Central memory CD4-positive, alpha-beta T cell (primary cell): ENCODE measurements around the gene GNGT2.
"Not testable (repeated sequence)": the region's sequence is repeated elsewhere in the genome, so short reads cannot be mapped to it uniquely, and the experiment has no call there.

Source experiments
- DNase-seq: peaks from one replicate; pipeline ENCODE4 v3.0.0; 2022

Gene GNGT2

DNA sequence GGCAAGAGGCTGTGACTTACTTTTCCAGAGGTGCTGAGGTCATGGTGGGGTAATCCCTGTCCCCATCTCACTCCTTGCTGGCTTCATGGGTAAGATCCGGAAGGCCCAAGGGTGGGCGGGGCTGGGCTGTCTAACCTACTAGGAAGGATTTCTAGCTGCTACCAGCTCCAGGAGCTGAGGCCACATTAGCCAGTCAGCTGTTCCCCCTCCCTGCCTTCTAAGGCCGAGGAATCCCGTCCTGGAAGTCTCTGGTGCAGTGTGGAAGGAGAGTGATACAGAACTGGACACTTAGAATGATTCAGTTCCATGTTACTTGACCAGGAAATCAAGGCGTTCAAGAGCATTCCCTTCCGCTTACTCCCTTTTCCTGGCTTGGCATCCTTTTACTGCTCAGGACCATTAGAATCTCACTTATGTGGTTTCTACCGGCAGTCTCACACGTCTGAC, 8.9 kb downstream of the GNGT2 start:
- no peak for DNase-seq

DNA sequence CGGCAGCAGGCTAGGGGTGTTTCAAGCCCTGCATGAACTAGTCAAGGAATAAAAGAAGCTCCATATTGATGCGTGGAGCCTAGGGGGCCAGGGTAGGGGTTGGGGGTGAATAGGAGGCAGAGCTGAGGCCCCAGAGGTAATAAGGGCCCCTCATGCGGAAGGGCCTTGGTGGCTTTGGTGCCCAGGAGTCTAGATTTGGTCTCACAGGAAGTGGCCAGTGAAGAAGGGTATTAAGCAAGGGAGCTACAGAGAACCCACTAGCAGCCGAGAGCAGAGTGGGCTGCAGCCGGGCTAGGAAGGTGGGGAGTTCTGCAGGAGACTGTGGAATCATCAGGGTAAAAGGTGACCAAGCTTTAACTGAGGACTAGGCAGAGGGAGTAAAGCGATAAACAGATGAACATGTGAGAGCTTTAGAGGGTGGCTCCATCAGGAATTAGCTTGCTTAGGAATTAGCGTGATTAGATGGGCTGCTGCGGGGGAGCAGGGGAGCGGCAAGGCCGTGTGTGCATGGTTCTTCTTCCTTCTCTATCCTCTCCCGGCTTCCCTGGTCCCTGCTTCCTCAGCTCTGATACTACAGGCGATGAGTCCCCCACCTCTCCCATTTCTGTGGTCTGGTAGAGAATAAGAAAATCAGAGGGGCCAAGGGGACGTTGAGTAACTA, 9.8 kb downstream of the GNGT2 start:
- no peak for DNase-seq

- DNase-seq, result no peak
These were observed 12.2 kb downstream of the GNGT2 start for GRCh38 chr17:49198211-49198610.

DNA sequence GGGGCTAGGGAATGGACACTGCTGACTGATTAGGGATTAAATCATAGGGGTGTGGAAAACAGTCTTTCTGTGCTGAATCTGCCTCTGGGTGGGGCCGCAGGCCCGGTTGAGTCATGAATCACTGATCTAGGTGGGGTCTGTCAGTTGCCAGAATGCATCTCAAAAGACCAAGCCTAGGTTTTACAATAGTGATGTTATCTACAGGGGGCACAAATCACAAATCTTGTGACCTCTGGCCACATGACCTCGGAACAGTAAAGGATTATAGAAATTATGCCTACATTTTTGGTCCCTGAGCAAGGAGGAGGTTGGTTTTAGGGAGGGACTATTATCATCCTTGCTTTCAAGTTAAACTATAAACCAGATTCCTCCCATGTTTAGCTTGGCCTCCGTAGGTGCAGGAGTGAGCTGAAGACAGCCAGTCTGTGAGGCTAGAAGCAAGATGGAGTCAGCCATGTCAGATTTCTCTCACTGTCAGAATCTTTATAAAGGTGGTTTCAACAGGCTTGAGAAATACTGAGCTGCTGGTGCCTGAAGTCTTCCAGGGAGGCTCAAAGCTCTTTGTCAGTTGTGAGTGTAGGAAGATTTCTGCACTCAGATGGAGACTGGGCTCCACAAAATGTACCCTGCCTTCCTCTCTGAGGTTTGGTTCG, 12.9 kb downstream of the GNGT2 start:
- no peak for DNase-seq

GRCh38 chr17:49196520-49196919, 13.9 kb downstream of the GNGT2 start:
- no peak for DNase-seq

DNA sequence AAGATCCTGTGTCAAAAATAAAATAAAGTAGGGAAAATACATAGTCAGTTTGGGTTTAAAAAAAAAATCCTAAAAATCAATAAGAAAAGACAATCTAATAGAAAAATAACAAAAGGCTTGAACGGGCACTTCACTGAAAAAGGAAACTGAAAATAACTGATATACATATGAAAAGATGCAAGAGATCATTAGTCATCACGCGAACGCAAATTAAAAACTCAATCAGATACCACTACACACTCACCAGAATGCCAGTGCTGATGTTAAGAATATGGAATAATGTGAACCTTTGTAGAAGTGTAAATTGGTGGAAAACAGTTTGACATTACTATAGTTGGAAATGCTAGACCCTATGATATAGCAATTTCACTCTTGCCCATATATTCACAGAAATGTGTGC, 14.6 kb downstream of the GNGT2 start:
- no peak for DNase-seq

DNA sequence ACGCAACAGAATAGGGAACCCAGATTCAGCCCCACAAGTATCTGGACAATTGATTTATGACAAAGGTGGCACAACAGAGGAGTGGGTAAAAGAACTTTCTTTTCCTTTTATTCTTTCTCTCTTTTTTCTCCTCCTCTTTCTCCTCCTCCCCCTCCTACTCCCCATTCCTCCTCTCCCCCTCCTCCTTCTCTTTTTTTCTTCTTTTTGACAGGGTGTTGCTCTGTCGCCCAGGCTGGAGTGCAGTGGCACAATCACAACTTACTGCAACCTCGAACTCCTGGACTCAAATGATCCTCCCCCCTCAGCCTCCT, 16.1 kb downstream of the GNGT2 start:
- no peak for DNase-seq

DNA sequence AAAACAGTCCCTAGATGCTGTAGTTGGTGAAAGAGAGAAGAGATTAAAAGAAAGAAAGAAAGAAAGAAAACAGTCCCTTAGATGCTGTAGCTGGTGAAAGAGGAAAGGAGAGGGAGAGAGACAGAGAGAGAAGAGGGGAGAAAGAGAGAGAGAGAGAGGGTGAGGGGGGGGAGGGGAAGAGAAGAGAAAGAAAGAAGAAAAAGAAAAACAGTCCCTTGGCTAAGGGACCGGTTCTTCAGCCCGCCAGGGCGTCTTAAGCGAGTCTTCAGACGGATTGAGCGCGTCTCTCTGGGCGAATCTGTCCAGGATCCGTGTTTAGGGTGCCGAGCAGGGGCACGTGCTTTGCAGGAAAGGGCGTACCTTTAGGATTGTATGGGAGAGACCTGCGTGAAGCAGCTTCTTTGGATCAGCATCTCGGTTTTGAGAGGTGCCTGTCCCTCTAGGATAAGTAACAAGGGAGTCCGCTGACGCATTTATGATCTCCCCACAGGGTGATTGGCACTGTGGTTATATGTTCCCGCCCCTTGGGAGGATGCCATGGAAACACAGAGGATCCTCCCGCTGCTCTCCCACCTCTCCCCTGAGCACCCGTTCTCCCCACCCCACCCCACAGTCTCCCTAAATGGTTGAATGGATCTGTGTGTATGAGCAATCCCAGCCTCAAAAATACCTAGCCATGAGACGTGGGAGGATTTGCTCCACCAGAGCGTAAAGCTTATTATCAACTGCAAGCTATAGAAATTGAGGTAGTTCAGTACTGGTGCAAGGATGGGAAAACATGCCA, 16.7 kb downstream of the GNGT2 start:
- DNase-seq, result peak; percentile 16

- DNase-seq, result peak; percentile 90
These were observed 18.2 kb downstream of the GNGT2 start for GRCh38 chr17:49191917-49192741.

DNA sequence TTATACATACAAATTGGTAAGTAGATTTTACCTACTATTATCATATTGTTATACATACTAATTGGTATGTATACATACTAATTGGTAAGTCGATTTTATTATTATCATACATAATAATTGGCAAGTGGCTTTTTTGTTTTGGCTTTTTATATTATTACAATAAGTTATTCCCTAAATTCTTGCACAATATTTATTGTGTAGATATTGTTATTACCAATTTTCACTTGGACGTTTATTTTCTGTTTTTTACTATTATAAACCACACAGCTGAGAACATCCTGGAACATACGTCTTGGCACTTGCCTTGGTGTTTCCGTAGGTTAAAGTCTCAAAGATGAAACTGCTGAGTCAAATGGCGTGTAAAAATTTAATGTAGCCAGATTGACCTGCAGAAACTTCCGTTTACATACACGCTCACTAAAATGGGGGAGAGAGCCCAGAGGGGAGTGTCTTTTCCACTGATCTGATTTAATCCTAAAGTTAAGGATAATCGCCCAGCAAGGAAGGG, 18.9 kb downstream of the GNGT2 start:
- no peak for DNase-seq

GRCh38 chr17:49190932-49191331, 19.4 kb downstream of the GNGT2 start:
- no peak for DNase-seq

GRCh38 chr17:49187301-49187700, 23.1 kb downstream of the GNGT2 start:
- no peak for DNase-seq

- DNase-seq, result not testable (repeated sequence)
These were observed 25.0 kb downstream of the GNGT2 start for GRCh38 chr17:49185381-49185780.

- DNase-seq, result not testable (repeated sequence)
These were observed 25.9 kb downstream of the GNGT2 start for GRCh38 chr17:49184522-49184921.

GRCh38 chr17:49183801-49184200, 26.6 kb downstream of the GNGT2 start:
- no peak for DNase-seq

GRCh38 chr17:49183341-49183740, 27.0 kb downstream of the GNGT2 start:
- DNase-seq, result no peak

GRCh38 chr17:49180998-49181635, 29.3 kb downstream of the GNGT2 start:
- no peak for DNase-seq

GRCh38 chr17:49180303-49180702, 30.1 kb downstream of the GNGT2 start:
- DNase-seq, result peak; percentile 55

DNA sequence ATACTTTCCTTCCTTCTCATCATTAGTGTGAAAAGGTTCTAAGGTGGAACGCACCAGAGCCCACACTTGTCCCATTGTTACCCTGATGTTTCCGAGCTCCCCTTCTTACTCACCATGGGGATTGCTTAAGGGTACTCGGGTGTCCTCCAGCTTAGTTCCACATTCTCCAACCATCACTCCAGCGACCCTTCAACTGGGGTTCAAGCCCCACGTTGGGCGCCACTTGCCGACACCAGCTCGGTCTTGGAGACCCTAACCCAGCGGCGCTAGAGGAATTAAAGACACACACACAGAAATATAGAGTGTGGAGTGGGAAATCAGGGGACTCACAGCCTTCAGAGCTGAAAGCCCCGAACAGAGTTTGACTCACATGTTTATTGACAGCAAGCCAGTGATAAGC, 34.4 kb downstream of the GNGT2 start:
- DNase-seq, result not testable (repeated sequence)

DNA sequence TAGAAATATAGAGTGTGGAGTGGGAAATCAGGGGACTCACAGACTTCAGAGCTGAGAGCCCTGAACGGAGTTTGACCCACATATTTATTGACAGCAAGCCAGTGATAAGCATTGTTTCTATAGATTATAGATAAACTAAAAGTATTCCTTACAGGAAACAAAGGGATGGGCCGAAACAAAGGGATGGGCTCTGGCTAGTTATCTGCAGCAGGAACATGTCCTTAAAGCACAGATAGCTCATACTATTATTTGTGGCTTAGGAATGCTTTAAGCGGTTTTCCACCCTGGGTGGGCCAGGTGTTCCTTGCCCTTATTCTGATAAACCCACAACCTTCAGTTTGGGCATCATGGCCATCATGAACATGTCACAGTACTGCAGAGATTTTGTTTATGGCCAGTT, 39.7 kb downstream of the GNGT2 start:
- DNase-seq, result not testable (repeated sequence)

DNA sequence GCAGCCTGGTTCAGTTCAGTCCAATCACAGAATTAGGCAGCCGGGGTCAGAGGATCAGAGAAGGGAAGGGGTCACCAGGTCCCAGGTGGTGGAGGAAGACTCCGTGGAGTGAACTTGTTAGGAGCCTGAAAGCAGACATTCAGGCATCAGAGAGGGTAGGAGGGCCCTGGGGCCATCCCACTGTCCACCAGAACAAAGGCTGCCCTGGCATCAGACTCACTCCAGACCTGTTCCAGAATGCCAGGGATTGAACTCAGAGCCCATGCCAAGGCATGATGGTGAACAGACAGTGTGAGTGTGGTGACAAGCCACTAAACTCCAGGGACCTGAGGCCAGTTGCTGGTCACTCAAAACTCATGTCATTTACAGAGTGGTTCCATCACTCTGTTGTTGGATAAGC, 40.2 kb downstream of the GNGT2 start:
- DNase-seq, result no peak

- no peak for DNase-seq
These were observed 41.7 kb downstream of the GNGT2 start for GRCh38 chr17:49168706-49169105.
